K562 (cell line): Measurements from ENCODE around the gene PPP1R37. TPM values are rescaled to one million over a fixed set of nuclear protein-coding genes. Genes with fewer than 3 reads are reported as not detected.

Source experiments
- CREM ChIP-seq: IDR thresholded peaks from 2 replicates; pipeline ENCODE4 v1.6.1; 2014; ENCODE audit warnings: antibody characterized with exemption, low read depth
- CTBP1 ChIP-seq: fragments of 450-650 bp; IDR thresholded peaks from 2 replicates; pipeline ENCODE4 v1.6.1; 2016; ENCODE audit warnings: borderline replicate concordance
- ELF4 ChIP-seq: fragments of 450-650 bp; formaldehyde crosslinking; IDR thresholded peaks from 2 replicates; pipeline ENCODE4 v1.4.0; 2022; ENCODE audit warnings: missing genetic modification characterization
- MXI1 ChIP-seq: IDR thresholded peaks from 2 replicates; pipeline ENCODE4 v1.6.1; 2011; ENCODE audit warnings: low read depth, mild to moderate bottlenecking, improper control_type of control experiment, low read length
- NFE2 ChIP-seq: IDR thresholded peaks from 2 replicates; pipeline ENCODE4 v1.6.1; 2014; ENCODE audit warnings: antibody characterized with exemption, low read depth
- NFYB ChIP-seq: IDR thresholded peaks from 2 replicates; pipeline ENCODE4 v1.6.1; 2011; ENCODE audit warnings: mild to moderate bottlenecking, moderate library complexity; ENCODE audit not compliant: insufficient read length; ENCODE audit errors: extremely low read depth
- NONO ChIP-seq, 2 experiments: fragments of 200-400 bp in 1 of 2; fragments of 450-650 bp in 1 of 2; formaldehyde crosslinking in 1 of 2; IDR thresholded peaks; 2 replicates each; pipeline ENCODE4 v1.6.1; 2017; ENCODE audit warnings: low read depth in 2 of 2, mild to moderate bottlenecking in 2 of 2, moderate library complexity in 2 of 2, low read length in 1 of 2
- POLR2A ChIP-seq: fragments of 450-650 bp; conservative IDR thresholded peaks from 2 replicates; pipeline ENCODE4 v1.6.1; 2016
- TAF15 ChIP-seq: fragments of 200-400 bp; formaldehyde crosslinking; IDR thresholded peaks from 2 replicates; pipeline ENCODE4 v1.6.1; 2017; ENCODE audit warnings: mild to moderate bottlenecking, low read depth, low read length, moderate library complexity
- YY1 ChIP-seq, 3 experiments: IDR thresholded peaks; 2 replicates each; pipeline ENCODE4 v1.6.1; 2011; ENCODE audit warnings: low read length in 2 of 3, mild to moderate bottlenecking in 2 of 3, moderate library complexity in 2 of 3, borderline replicate concordance in 1 of 3, control low read depth in 1 of 3, low read depth in 1 of 3; ENCODE audit not compliant: insufficient read depth in 3 of 3, insufficient replicate concordance in 2 of 3, control insufficient read depth in 1 of 3, insufficient read length in 1 of 3; ENCODE audit errors: extremely low read depth in 1 of 3
- ZNF347 ChIP-seq: fragments of 450-650 bp; formaldehyde crosslinking; IDR thresholded peaks from 2 replicates; pipeline ENCODE4 v1.4.0; 2020; ENCODE audit warnings: low read depth, mild to moderate bottlenecking, moderate library complexity
- polyA plus RNA-seq, 8 experiments: library from polyadenylated mRNA; depleted of rRNA in 4 of 8; stranded (reverse) in 5 of 8; unstranded in 3 of 8; fragments of >200 nt; fragmentation: Nextera tagmentation in 2 of 8; fragmentation: Illumina TruSeq in 1 of 8; extraction: Ambion mirVana in 2 of 8; extraction: Trizol in 1 of 8; gene quantifications; 2 replicates each; pipeline versions ENCODE4 v1.2.1 to v1.2.3, GENCODE V29; 2011 to 2014; ENCODE audit warnings: inconsistent platforms in 1 of 8, missing spikeins in 1 of 8
- total RNA-seq, 7 experiments: library from RNA; depleted of rRNA in 6 of 7; stranded (reverse); fragments of >200 nt in 6 of 7; fragmentation: Illumina TruSeq in 2 of 7; extraction: Trizol in 2 of 7; gene quantifications; 2 replicates each; pipeline versions ENCODE4 v1.2.1 to v1.2.3, GENCODE V29; 2011 to 2021; ENCODE audit warnings: low replicate concordance in 1 of 7
- TF ChIP-seq, protein P1 (sequence below): fragments of 250-450 bp; sonication (Bioruptor Pico); IDR thresholded peaks from 2 replicates; pipeline ENCODE4 v1.8.0; 2022; ENCODE audit warnings: moderate library complexity, mild to moderate bottlenecking, inconsistent platforms
- TF ChIP-seq, protein P2 (sequence below): fragments of 250-450 bp; sonication (Bioruptor Pico); IDR thresholded peaks from 2 replicates; pipeline ENCODE4 v1.4.0; 2020; ENCODE audit warnings: mild to moderate bottlenecking, moderate library complexity
- TF ChIP-seq, protein P3 (sequence below): fragments of 450-650 bp; formaldehyde crosslinking; conservative IDR thresholded peaks from 2 replicates; pipeline ENCODE4 v1.4.0; 2022; ENCODE audit warnings: mild to moderate bottlenecking, missing genetic modification characterization
- TF ChIP-seq, protein P4 (sequence below): sonication (generic); formaldehyde crosslinking; IDR thresholded peaks from 2 replicates; pipeline ENCODE4 v1.8.0; 2022; ENCODE audit warnings: missing genetic modification reagents, mild to moderate bottlenecking, moderate library complexity, borderline replicate concordance

The PPP1R37 gene
- total and polyA plus RNA-seq, 9 of the 15 experiments (the other 6 are each of a cell fraction or from before 2014, with no cell fraction given), result 0.04 to 20.3 (median 7.3) TPM

DNA sequence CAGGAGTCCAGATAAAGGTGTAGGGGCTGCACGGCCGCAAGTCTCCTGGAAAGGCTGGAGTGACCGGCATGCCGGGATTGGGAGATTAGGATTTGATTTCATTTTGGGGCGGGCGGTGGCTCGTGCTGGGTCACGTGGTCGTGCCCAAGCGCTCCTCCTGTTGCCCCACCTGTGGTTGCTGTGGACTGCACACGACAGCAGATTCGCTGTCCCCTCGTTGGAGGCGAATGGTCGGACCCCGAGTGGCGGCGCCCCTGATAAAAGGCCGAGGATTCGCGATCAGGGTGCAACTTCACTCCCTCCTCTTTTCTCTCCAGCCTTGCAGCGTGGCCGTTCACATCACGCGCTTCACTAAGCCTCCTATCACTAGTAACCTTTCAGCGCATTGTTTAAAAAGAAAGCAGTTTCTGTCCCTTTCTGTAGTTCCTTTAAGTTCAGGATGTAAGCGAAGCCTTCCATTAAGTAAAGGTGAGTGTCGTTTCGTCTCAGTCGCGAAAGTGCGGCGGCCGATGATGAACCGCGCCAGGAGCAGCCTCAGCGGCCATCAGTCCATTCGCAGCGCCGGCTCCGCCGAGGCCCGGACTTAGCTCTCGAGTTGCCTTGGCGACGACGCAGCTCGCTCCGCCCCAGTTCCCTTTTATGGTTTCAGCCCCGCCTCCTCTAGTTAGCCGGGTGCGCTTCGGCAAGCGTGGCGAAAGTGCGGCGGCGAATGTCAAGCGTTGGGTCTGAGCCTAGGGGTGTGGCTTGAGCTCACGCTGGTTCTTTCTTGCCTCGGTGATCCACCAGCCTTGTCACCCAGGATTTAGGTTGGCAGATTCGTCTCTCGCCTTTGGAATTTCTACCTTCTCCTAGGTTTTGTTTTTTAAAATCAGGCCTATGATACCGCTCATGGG is 1.7 kb upstream of the PPP1R37 start (continued):
- TF ChIP-seq, protein P1, sequence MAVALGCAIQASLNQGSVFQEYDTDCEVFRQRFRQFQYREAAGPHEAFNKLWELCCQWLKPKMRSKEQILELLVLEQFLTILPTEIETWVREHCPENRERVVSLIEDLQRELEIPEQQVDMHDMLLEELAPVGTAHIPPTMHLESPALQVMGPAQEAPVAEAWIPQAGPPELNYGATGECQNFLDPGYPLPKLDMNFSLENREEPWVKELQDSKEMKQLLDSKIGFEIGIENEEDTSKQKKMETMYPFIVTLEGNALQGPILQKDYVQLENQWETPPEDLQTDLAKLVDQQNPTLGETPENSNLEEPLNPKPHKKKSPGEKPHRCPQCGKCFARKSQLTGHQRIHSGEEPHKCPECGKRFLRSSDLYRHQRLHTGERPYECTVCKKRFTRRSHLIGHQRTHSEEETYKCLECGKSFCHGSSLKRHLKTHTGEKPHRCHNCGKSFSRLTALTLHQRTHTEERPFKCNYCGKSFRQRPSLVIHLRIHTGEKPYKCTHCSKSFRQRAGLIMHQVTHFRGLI, result no peak
- TF ChIP-seq, protein P2, sequence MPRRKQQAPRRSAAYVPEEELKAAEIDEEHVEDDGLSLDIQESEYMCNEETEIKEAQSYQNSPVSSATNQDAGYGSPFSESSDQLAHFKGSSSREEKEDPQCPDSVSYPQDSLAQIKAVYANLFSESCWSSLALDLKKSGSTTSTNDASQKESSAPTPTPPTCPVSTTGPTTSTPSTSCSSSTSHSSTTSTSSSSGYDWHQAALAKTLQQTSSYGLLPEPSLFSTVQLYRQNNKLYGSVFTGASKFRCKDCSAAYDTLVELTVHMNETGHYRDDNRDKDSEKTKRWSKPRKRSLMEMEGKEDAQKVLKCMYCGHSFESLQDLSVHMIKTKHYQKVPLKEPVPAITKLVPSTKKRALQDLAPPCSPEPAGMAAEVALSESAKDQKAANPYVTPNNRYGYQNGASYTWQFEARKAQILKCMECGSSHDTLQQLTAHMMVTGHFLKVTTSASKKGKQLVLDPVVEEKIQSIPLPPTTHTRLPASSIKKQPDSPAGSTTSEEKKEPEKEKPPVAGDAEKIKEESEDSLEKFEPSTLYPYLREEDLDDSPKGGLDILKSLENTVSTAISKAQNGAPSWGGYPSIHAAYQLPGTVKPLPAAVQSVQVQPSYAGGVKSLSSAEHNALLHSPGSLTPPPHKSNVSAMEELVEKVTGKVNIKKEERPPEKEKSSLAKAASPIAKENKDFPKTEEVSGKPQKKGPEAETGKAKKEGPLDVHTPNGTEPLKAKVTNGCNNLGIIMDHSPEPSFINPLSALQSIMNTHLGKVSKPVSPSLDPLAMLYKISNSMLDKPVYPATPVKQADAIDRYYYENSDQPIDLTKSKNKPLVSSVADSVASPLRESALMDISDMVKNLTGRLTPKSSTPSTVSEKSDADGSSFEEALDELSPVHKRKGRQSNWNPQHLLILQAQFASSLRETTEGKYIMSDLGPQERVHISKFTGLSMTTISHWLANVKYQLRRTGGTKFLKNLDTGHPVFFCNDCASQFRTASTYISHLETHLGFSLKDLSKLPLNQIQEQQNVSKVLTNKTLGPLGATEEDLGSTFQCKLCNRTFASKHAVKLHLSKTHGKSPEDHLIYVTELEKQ (CRISPR knock-in tag), result no peak
- no peak for TF ChIP-seq NONO (IDR thresholded peaks at IDR 0.05; ENCODE audit: low read depth in 2 of 2, low read length in 1 of 2)
- TF ChIP-seq, protein P3, sequence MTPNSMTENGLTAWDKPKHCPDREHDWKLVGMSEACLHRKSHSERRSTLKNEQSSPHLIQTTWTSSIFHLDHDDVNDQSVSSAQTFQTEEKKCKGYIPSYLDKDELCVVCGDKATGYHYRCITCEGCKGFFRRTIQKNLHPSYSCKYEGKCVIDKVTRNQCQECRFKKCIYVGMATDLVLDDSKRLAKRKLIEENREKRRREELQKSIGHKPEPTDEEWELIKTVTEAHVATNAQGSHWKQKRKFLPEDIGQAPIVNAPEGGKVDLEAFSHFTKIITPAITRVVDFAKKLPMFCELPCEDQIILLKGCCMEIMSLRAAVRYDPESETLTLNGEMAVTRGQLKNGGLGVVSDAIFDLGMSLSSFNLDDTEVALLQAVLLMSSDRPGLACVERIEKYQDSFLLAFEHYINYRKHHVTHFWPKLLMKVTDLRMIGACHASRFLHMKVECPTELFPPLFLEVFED (CRISPR knock-in tag), result no peak
- TF ChIP-seq CTBP1, result no peak
- TF ChIP-seq ZNF347 (CRISPR knock-in tag), result no peak
- no peak for TF ChIP-seq ELF4 (CRISPR knock-in tag)
- TF ChIP-seq TAF15, result no peak
- TF ChIP-seq MXI1, result 0 out of 2 replicates have a peak, but pooled peaks have one; percentile 32
- TF ChIP-seq NFE2, result no peak
- peak in 2 of 3 experiments; percentile 62 to 72 for TF ChIP-seq YY1 (IDR thresholded peaks at IDR 0.05; ENCODE audit: borderline replicate concordance in 1 of 3, control insufficient read depth in 1 of 3, extremely low read depth in 1 of 3, insufficient read depth in 3 of 3, insufficient read length in 1 of 3, insufficient replicate concordance in 2 of 3, low read depth in 1 of 3, low read length in 2 of 3)
- no peak for TF ChIP-seq NFYB
- TF ChIP-seq, protein P4, sequence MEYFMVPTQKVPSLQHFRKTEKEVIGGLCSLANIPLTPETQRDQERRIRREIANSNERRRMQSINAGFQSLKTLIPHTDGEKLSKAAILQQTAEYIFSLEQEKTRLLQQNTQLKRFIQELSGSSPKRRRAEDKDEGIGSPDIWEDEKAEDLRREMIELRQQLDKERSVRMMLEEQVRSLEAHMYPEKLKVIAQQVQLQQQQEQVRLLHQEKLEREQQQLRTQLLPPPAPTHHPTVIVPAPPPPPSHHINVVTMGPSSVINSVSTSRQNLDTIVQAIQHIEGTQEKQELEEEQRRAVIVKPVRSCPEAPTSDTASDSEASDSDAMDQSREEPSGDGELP (CRISPR knock-in tag), result peak; percentile 46; the same call in 1 of the 2 replicates
- TF ChIP-seq POLR2A, result peak; percentile 34; the same call in 1 of the 2 replicates
- TF ChIP-seq CREM, result peak; percentile 54; the same call in 1 of the 2 replicates
